K562 (cell line): ENCODE measurements around the gene SLC25A1. TPM values are rescaled to one million over a fixed set of nuclear protein-coding genes. Genes with fewer than 3 reads are reported as not detected.
A peak's percentile ranks its signal among the peaks of the same experiment; 100 is the strongest.

ENCODE experiments used
- ATAC-seq: fragments of 200-7000 bp; cut with Tn5 transposase; 3 replicates; pipeline ENCODE4 v1.9.1; 2020; ENCODE audit warnings: moderate library complexity
- BruUV-seq: library from RNA; stranded (reverse); fragments of 400-500 nt; replicated peaks from 2 replicates; lab custom pipeline; 2021; lab: Mats Ljungman, UMichigan
- CTCF ChIA-PET: fragments of 300-600 bp; formaldehyde crosslinking; extraction: SDS; loops from one replicate; lab custom pipeline; 2021; ENCODE audit warnings: low intra/inter-chr PET ratio; lab: Yijun Ruan, JAX
- POLR2A ChIA-PET: fragments of 300-600, 350-650 bp; sonication (Branson Sonifier 250); formaldehyde crosslinking; extraction: SDS; loops from one replicate; lab custom pipeline; 2021; ENCODE audit warnings: antibody characterized with exemption, inconsistent platforms; lab: Yijun Ruan, JAX
- DNase-seq, 4 experiments: peaks; one replicate each; pipeline versions ENCODE4 v3.0.0 to v3.0.0-alpha.2; 2011 to 2018; ENCODE audit warnings: low spot score in 3 of 4, mixed read lengths in 3 of 4; ENCODE audit errors: extremely low read depth in 1 of 4
- FAIRE-seq: peaks from 2 replicates; lab custom pipeline; 2011; peaks lifted over from hg19 to GRCh38; lab: Jason Lieb, UNC
- H2AFZ ChIP-seq: 2 replicates; pipeline ENCODE4 v1.6.0; 2011; ENCODE audit warnings: low read depth, low read length, control low read depth, inconsistent platforms
- H3K27ac ChIP-seq: fragments of 200-600 bp; 3 replicates; pipeline ENCODE4 v1.8.0; 2011; ENCODE audit warnings: low read depth, mild to moderate bottlenecking, control low read depth, inconsistent platforms, low read length, moderate library complexity, mixed read lengths; ENCODE audit errors: extremely low read depth
- H3K27me3 ChIP-seq, 2 experiments: fragments of 300-600 bp in 1 of 2; 2 replicates in 1 of 2; 3 replicates in 1 of 2; pipeline versions ENCODE4 v1.6.0 to v1.8.0; 2011; ENCODE audit warnings: inconsistent platforms in 2 of 2, low read length in 2 of 2, mild to moderate bottlenecking in 1 of 2, mixed read lengths in 1 of 2, moderate library complexity in 1 of 2; ENCODE audit not compliant: control insufficient read depth in 2 of 2, insufficient read depth in 2 of 2
- H3K36me3 ChIP-seq: fragments of 300-600 bp; 3 replicates; pipeline ENCODE4 v1.8.0; 2011; ENCODE audit warnings: mild to moderate bottlenecking, low read length, inconsistent platforms; ENCODE audit not compliant: control insufficient read depth, insufficient read depth
- H3K4me1 ChIP-seq, 2 experiments: fragments of 200-600 bp in 1 of 2; replicated peaks in 1 of 2; 2 replicates in 1 of 2; 3 replicates in 1 of 2; pipeline versions ENCODE4 v1.5.1 to v1.8.0; 2011; ENCODE audit warnings: inconsistent platforms in 2 of 2, low read length in 2 of 2, mild to moderate bottlenecking in 1 of 2, mixed read lengths in 1 of 2, moderate library complexity in 1 of 2; ENCODE audit not compliant: control insufficient read depth in 2 of 2, insufficient read depth in 2 of 2
- H3K4me2 ChIP-seq: 2 replicates; pipeline ENCODE4 v1.6.1; 2011; ENCODE audit warnings: low read length, control low read depth, inconsistent platforms, mixed read lengths; ENCODE audit not compliant: insufficient read depth
- H3K4me3 ChIP-seq: fragments of 200-600 bp; sonication (generic), shearing (Covaris generic); 2 replicates; pipeline ENCODE4 v1.5.1; 2016; ENCODE audit warnings: control low read depth, inconsistent platforms
- H3K79me2 ChIP-seq: fragments of 200-600 bp; 3 replicates; pipeline ENCODE4 v1.8.0; 2011; ENCODE audit warnings: low read length, inconsistent platforms; ENCODE audit not compliant: control insufficient read depth, insufficient read depth
- H3K9ac ChIP-seq, 2 experiments: 2 replicates each; pipeline versions ENCODE4 v1.6.0 to v1.6.1; 2011; ENCODE audit warnings: low read depth in 2 of 2, low read length in 2 of 2, control low read depth in 1 of 2, inconsistent platforms in 1 of 2, mild to moderate bottlenecking in 1 of 2, mixed read lengths in 1 of 2; ENCODE audit not compliant: insufficient read depth in 1 of 2
- H3K9me1 ChIP-seq: one replicate; pipeline ENCODE4 v1.6.0; 2011; ENCODE audit warnings: inconsistent platforms, mild to moderate bottlenecking, low read length, moderate library complexity; ENCODE audit not compliant: control insufficient read depth, insufficient read depth
- H3K9me3 ChIP-seq: replicated peaks from 2 replicates; pipeline ENCODE4 v1.5.1; 2011; ENCODE audit warnings: low read depth, low read length, inconsistent platforms; ENCODE audit not compliant: control insufficient read depth, insufficient read depth
- H4K20me1 ChIP-seq: replicated peaks from 2 replicates; pipeline ENCODE4 v1.6.1; 2011; ENCODE audit warnings: low read length, inconsistent platforms, mixed read lengths; ENCODE audit not compliant: control insufficient read depth, insufficient read depth
- BRCA1 ChIP-seq, 2 experiments: fragments of 450-650 bp in 1 of 2; sonication (generic) in 1 of 2; formaldehyde crosslinking in 1 of 2; IDR thresholded peaks; 2 replicates each; pipeline versions ENCODE4 v1.5.0 to v1.6.1; 2017 to 2020; ENCODE audit warnings: mild to moderate bottlenecking in 1 of 2, missing genetic modification reagents in 1 of 2
- C11orf30 ChIP-seq: fragments of 450-650 bp; IDR thresholded peaks from 2 replicates; pipeline ENCODE4 v1.6.1; 2016; ENCODE audit warnings: low read depth, mild to moderate bottlenecking
- CHD2 ChIP-seq: IDR thresholded peaks from 2 replicates; pipeline ENCODE4 v1.6.1; 2011; ENCODE audit warnings: low read depth, low read length
- EZH2 ChIP-seq: IDR thresholded peaks from 2 replicates; pipeline ENCODE4 v1.6.1; 2012; ENCODE audit warnings: low read depth, mild to moderate bottlenecking, inconsistent platforms, low read length, borderline replicate concordance
- HDAC6 ChIP-seq: IDR thresholded peaks from 2 replicates; pipeline ENCODE4 v1.6.1; 2012; ENCODE audit warnings: low read depth, mild to moderate bottlenecking, control low read depth, inconsistent platforms, low read length, moderate library complexity
- MYBL2 ChIP-seq, 2 experiments: fragments of 450-650 bp in 1 of 2; sonication (generic) in 1 of 2; formaldehyde crosslinking in 1 of 2; IDR thresholded peaks; 2 replicates each; pipeline versions ENCODE4 v1.6.1 to v1.8.1; 2017 to 2022; ENCODE audit warnings: borderline replicate concordance in 1 of 2, inconsistent platforms in 1 of 2, low read depth in 1 of 2, mild to moderate bottlenecking in 1 of 2, missing genetic modification reagents in 1 of 2, moderate library complexity in 1 of 2
- NFIC ChIP-seq: fragments of 450-650 bp; IDR thresholded peaks from 2 replicates; pipeline ENCODE4 v1.6.1; 2017; ENCODE audit warnings: mild to moderate bottlenecking, inconsistent platforms
- PPARD ChIP-seq: fragments of 250-450 bp; sonication (Bioruptor Pico); IDR thresholded peaks from 2 replicates; pipeline ENCODE4 v1.8.0; 2022; ENCODE audit warnings: inconsistent platforms, mild to moderate bottlenecking, moderate library complexity
- RFX1 ChIP-seq: fragments of 450-650 bp; IDR thresholded peaks from 2 replicates; pipeline ENCODE4 v1.6.1; 2016; ENCODE audit warnings: mild to moderate bottlenecking, moderate library complexity
- SMARCA5 ChIP-seq: fragments of 450-650 bp; IDR thresholded peaks from 2 replicates; pipeline ENCODE4 v1.6.1; 2016
- SOX6 ChIP-seq: fragments of 450-650 bp; IDR thresholded peaks from 2 replicates; pipeline ENCODE4 v1.6.1; 2014; ENCODE audit warnings: mild to moderate bottlenecking
- SRSF9 ChIP-seq: fragments of 200-400 bp; formaldehyde crosslinking; IDR thresholded peaks from 2 replicates; pipeline ENCODE4 v1.6.1; 2017; ENCODE audit warnings: low read depth, low read length, borderline replicate concordance
- TBP ChIP-seq: optimal IDR thresholded peaks from 2 replicates; pipeline ENCODE3; 2011; ENCODE audit warnings: low read depth, low read length, improper control_type of control experiment
- WGBS: fragments of 100-300 bp; shearing (Covaris generic); methylation state at CpG from one replicate; pipeline ENCODE4 v1.1.6; 2016; ENCODE audit warnings: low coverage, mixed read lengths; ENCODE audit not compliant: insufficient coverage; ENCODE audit errors: missing lambda C conversion rate; 5-methylcytosine and 5-hydroxymethylcytosine counted together
- in situ Hi-C: fragments of 300-500 bp; cut with MboI; formaldehyde crosslinking; loops from 4 replicates; pipeline ENCODE4 v1.15.0; 2018; ENCODE audit warnings: inconsistent platforms, mixed read lengths
- intact Hi-C: fragments of 100-400 bp; cut with micrococcal nuclease; formaldehyde crosslinking; loops from 2 replicates; pipeline ENCODE4 v1.14.2; 2022
- polyA plus RNA-seq, 8 experiments: library from polyadenylated mRNA; depleted of rRNA in 4 of 8; stranded (reverse) in 5 of 8; unstranded in 3 of 8; fragments of >200 nt; fragmentation: Nextera tagmentation in 2 of 8; fragmentation: Illumina TruSeq in 1 of 8; extraction: Ambion mirVana in 2 of 8; extraction: Trizol in 1 of 8; gene quantifications; 2 replicates each; pipeline versions ENCODE4 v1.2.1 to v1.2.3, GENCODE V29; 2011 to 2014; ENCODE audit warnings: inconsistent platforms in 1 of 8, missing spikeins in 1 of 8
- total RNA-seq, 7 experiments: library from RNA; depleted of rRNA in 6 of 7; stranded (reverse); fragments of >200 nt in 6 of 7; fragmentation: Illumina TruSeq in 2 of 7; extraction: Trizol in 2 of 7; gene quantifications; 2 replicates each; pipeline versions ENCODE4 v1.2.1 to v1.2.3, GENCODE V29; 2011 to 2021; ENCODE audit warnings: low replicate concordance in 1 of 7
- TF ChIP-seq, protein P1 (sequence below): fragments of 450-650 bp; IDR thresholded peaks from 2 replicates; pipeline ENCODE4 v1.6.1; 2017; ENCODE audit warnings: mild to moderate bottlenecking, moderate library complexity
- TF ChIP-seq, protein P2 (sequence below): fragments of 450-650 bp; formaldehyde crosslinking; IDR thresholded peaks from 2 replicates; pipeline ENCODE4 v1.4.0; 2022; ENCODE audit warnings: mild to moderate bottlenecking, moderate library complexity
- TF ChIP-seq, protein P3 (sequence below): fragments of 450-650 bp; IDR thresholded peaks from 2 replicates; pipeline ENCODE4 v1.6.1; 2017; ENCODE audit warnings: antibody characterized with exemption

SLC25A1 gene
- total and polyA plus RNA-seq, 9 of the 15 experiments (the other 6 are each of a cell fraction or from before 2014, with no cell fraction given), result 11.0 to 408 (median 110) TPM

DNA sequence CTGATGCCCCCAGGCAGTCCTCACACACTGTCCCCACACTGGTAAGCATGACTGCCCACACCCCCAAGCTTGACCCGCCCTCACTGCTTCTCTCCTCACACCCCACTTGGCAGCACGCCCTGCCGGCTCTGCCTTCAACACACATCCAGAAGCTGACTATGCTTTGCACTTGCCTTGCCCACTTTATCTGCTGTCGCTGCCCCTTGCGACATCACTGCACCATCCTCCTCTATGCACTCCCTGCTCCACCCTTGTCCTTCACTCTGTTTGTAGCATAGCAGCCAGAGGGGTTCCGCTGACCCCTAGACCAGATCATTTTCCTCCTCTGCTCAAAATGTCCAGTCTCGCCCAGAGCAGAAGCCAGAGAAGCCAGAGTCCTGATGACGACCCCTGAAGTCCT lies 25.3 kb upstream of the SLC25A1 start:
- Histone ChIP-seq H2AFZ (no peak overlapping the region), H3K9me1 (peaks cover 3% of the 10 kb centered on the region), H3K36me3 (no peaks in the 10 kb centered on the region), H3K4me2 (no peak overlapping the region), H3K9ac (peak overlapping the region in 1 of 2 experiments; percentile 5; a peak in 1 of 4 replicates), H3K4me1 (peaks cover 18 to 24% of the 10 kb centered on the region in 2 experiments), H3K9me3 (no peaks in the 10 kb centered on the region), H3K27ac (no peak overlapping the region), H3K79me2 (no peaks in the 10 kb centered on the region), H4K20me1 (0 out of 2 replicates have a peak, but pooled peaks cover 2% of the 10 kb centered on the region), H3K27me3 (peaks cover 46 to 65% of the 10 kb centered on the region in 2 experiments), H3K4me3 (no peak overlapping the region)
- CTCF ChIA-PET, result no interaction called here
- in situ Hi-C loops (no loop called here), intact Hi-C loops (no loop called here)
- DNase-seq, result peak in 1 of 4 experiments; percentile 49
- FAIRE-seq, result no peak
- no TSS peak for BruUV-seq
- POLR2A ChIA-PET, result interaction anchor here (0.9 to 11.1 kb wide), 6 partner anchors 10 to 243 kb away, joined by 3 to 123 read pairs (median 5); no protein-coding TSS in a partner anchor
- ATAC-seq, result peak; percentile 20
- 2% methylated on average over 8 of the region's 8 CpGs for WGBS
- TF ChIP-seq RFX1 (no peak), SRSF9 (no peak), NFIC (peak; percentile 62), TBP (peak; percentile 0), C11orf30 (no peak), MYBL2 (IDR thresholded peaks at IDR 0.05; ENCODE audit: low read depth) (no peak), MYBL2 (CRISPR knock-in tag; IDR thresholded peaks at IDR 0.05; ENCODE audit: borderline replicate concordance) (peak; percentile 20; the same call in 1 of the 2 replicates), CHD2 (no peak), SOX6 (no peak), EZH2 (peak; percentile 40; the same call in 1 of the 2 replicates), HDAC6 (0 out of 2 replicates have a peak, but pooled peaks have one; percentile 69), SMARCA5 (0 out of 2 replicates have a peak, but pooled peaks have one; percentile 29), PPARD (CRISPR knock-in tag) (no peak), BRCA1 (IDR thresholded peaks at IDR 0.05) (no peak), BRCA1 (CRISPR knock-in tag; IDR thresholded peaks at IDR 0.05) (0 out of 2 replicates have a peak, but pooled peaks have one; percentile 17)
- TF ChIP-seq, protein P1, sequence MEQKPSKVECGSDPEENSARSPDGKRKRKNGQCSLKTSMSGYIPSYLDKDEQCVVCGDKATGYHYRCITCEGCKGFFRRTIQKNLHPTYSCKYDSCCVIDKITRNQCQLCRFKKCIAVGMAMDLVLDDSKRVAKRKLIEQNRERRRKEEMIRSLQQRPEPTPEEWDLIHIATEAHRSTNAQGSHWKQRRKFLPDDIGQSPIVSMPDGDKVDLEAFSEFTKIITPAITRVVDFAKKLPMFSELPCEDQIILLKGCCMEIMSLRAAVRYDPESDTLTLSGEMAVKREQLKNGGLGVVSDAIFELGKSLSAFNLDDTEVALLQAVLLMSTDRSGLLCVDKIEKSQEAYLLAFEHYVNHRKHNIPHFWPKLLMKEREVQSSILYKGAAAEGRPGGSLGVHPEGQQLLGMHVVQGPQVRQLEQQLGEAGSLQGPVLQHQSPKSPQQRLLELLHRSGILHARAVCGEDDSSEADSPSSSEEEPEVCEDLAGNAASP, result no peak
- TF ChIP-seq, protein P2, sequence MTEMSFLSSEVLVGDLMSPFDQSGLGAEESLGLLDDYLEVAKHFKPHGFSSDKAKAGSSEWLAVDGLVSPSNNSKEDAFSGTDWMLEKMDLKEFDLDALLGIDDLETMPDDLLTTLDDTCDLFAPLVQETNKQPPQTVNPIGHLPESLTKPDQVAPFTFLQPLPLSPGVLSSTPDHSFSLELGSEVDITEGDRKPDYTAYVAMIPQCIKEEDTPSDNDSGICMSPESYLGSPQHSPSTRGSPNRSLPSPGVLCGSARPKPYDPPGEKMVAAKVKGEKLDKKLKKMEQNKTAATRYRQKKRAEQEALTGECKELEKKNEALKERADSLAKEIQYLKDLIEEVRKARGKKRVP (CRISPR knock-in tag), result no peak
- TF ChIP-seq, protein P3, sequence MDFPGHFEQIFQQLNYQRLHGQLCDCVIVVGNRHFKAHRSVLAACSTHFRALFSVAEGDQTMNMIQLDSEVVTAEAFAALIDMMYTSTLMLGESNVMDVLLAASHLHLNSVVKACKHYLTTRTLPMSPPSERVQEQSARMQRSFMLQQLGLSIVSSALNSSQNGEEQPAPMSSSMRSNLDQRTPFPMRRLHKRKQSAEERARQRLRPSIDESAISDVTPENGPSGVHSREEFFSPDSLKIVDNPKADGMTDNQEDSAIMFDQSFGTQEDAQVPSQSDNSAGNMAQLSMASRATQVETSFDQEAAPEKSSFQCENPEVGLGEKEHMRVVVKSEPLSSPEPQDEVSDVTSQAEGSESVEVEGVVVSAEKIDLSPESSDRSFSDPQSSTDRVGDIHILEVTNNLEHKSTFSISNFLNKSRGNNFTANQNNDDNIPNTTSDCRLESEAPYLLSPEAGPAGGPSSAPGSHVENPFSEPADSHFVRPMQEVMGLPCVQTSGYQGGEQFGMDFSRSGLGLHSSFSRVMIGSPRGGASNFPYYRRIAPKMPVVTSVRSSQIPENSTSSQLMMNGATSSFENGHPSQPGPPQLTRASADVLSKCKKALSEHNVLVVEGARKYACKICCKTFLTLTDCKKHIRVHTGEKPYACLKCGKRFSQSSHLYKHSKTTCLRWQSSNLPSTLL, result no peak
